ENCODE measurements around the gene NXNL2.

DNA sequence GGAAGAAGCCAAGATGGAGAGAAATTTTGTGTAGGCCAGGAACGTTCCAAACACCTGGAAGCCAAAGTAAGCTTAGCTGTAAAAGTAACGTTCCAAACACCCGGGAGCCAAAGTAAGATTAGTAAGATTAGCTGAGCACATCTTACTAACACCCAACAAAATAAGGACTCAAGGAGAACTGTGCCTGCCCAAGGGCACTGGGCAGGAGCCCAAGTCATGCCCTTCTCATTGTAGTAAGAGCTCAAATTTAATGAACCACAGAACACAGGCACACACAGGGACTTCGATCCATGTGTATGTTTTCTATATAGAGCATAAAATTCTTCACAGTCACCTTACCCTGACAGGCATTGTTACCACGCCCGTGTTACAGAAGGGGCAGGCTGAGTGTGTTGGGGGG is 36.1 kb upstream of the NXNL2 start:
- TF ChIP-seq, protein P1, sequence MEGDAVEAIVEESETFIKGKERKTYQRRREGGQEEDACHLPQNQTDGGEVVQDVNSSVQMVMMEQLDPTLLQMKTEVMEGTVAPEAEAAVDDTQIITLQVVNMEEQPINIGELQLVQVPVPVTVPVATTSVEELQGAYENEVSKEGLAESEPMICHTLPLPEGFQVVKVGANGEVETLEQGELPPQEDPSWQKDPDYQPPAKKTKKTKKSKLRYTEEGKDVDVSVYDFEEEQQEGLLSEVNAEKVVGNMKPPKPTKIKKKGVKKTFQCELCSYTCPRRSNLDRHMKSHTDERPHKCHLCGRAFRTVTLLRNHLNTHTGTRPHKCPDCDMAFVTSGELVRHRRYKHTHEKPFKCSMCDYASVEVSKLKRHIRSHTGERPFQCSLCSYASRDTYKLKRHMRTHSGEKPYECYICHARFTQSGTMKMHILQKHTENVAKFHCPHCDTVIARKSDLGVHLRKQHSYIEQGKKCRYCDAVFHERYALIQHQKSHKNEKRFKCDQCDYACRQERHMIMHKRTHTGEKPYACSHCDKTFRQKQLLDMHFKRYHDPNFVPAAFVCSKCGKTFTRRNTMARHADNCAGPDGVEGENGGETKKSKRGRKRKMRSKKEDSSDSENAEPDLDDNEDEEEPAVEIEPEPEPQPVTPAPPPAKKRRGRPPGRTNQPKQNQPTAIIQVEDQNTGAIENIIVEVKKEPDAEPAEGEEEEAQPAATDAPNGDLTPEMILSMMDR (conservative IDR thresholded peaks at IDR 0.05), result no peak
- TF ChIP-seq ZFX (IDR thresholded peaks at IDR 0.05), result no peak
